ENCODE data around the gene CSF2RB.

CSF2RB gene

GRCh38 chr22:36873614-36874308, 39.7 kb upstream of the CSF2RB start:
- H3K4me1 ChIP-seq (ENCODE audit: control insufficient read depth, insufficient read depth, low read length): no peaks in the 10 kb centered on the region
- H3K9ac ChIP-seq (ENCODE audit: low read depth, low read length): no peak overlapping the region
- no peaks in the 10 kb centered on the region for H3K36me3 ChIP-seq (ENCODE audit: control insufficient read depth, insufficient read depth, low read length)
- H3K27ac ChIP-seq (ENCODE audit: low read depth, low read length): no peak overlapping the region
- H3K27me3 ChIP-seq (ENCODE audit: control insufficient read depth, insufficient read depth, low read length): no peaks in the 10 kb centered on the region
- no peaks in the 10 kb centered on the region for H3K9me3 ChIP-seq (ENCODE audit: control insufficient read depth, insufficient read depth, low read length)
- H3K4me3 ChIP-seq (ENCODE audit: low read depth, low read length): no peak overlapping the region

- no peaks in the 10 kb centered on the region for H3K36me3 ChIP-seq (ENCODE audit: control insufficient read depth, insufficient read depth, low read length)
- no peak overlapping the region for H3K4me3 ChIP-seq (ENCODE audit: low read depth, low read length)
- no peaks in the 10 kb centered on the region for H3K4me1 ChIP-seq (ENCODE audit: control insufficient read depth, insufficient read depth, low read length)
- no peak overlapping the region for H3K9ac ChIP-seq (ENCODE audit: low read depth, low read length)
- no peaks in the 10 kb centered on the region for H3K27me3 ChIP-seq (ENCODE audit: control insufficient read depth, insufficient read depth, low read length)
- H3K9me3 ChIP-seq (ENCODE audit: control insufficient read depth, insufficient read depth, low read length): no peaks in the 10 kb centered on the region
- H3K27ac ChIP-seq (ENCODE audit: low read depth, low read length): no peak overlapping the region
Measured at GRCh38 chr22:36874309-36874696, 39.1 kb upstream of the CSF2RB start.

GRCh38 chr22:36874736-36875135, 38.7 kb upstream of the CSF2RB start:
- Histone ChIP-seq H3K27me3 (ENCODE audit: control insufficient read depth, insufficient read depth, low read length) (no peaks in the 10 kb centered on the region), H3K36me3 (ENCODE audit: control insufficient read depth, insufficient read depth, low read length) (no peaks in the 10 kb centered on the region), H3K9me3 (ENCODE audit: control insufficient read depth, insufficient read depth, low read length) (no peaks in the 10 kb centered on the region), H3K27ac (ENCODE audit: low read depth, low read length) (no peak overlapping the region), H3K9ac (ENCODE audit: low read depth, low read length) (no peak overlapping the region), H3K4me1 (ENCODE audit: control insufficient read depth, insufficient read depth, low read length) (no peaks in the 10 kb centered on the region), H3K4me3 (ENCODE audit: low read depth, low read length) (no peak overlapping the region)

- Histone ChIP-seq H3K27ac (ENCODE audit: low read depth, low read length) (no peak overlapping the region), H3K36me3 (ENCODE audit: control insufficient read depth, insufficient read depth, low read length) (no peaks in the 10 kb centered on the region), H3K9ac (ENCODE audit: low read depth, low read length) (no peak overlapping the region), H3K4me1 (ENCODE audit: control insufficient read depth, insufficient read depth, low read length) (no peaks in the 10 kb centered on the region), H3K4me3 (ENCODE audit: low read depth, low read length) (no peak overlapping the region), H3K27me3 (ENCODE audit: control insufficient read depth, insufficient read depth, low read length) (no peaks in the 10 kb centered on the region), H3K9me3 (ENCODE audit: control insufficient read depth, insufficient read depth, low read length) (no peaks in the 10 kb centered on the region)
Measured at GRCh38 chr22:36875741-36876140, 37.7 kb upstream of the CSF2RB start.

GRCh38 chr22:36879775-36880174, 33.7 kb upstream of the CSF2RB start:
- Histone ChIP-seq H3K4me1 (ENCODE audit: control insufficient read depth, insufficient read depth, low read length) (no peaks in the 10 kb centered on the region), H3K27ac (ENCODE audit: low read depth, low read length) (no peak overlapping the region), H3K9ac (ENCODE audit: low read depth, low read length) (no peak overlapping the region), H3K27me3 (ENCODE audit: control insufficient read depth, insufficient read depth, low read length) (no peaks in the 10 kb centered on the region), H3K4me3 (ENCODE audit: low read depth, low read length) (no peak overlapping the region), H3K36me3 (ENCODE audit: control insufficient read depth, insufficient read depth, low read length) (no peaks in the 10 kb centered on the region), H3K9me3 (ENCODE audit: control insufficient read depth, insufficient read depth, low read length) (no peaks in the 10 kb centered on the region)

- Histone ChIP-seq H3K4me3 (ENCODE audit: low read depth, low read length) (no peak overlapping the region), H3K27ac (ENCODE audit: low read depth, low read length) (no peak overlapping the region), H3K27me3 (ENCODE audit: control insufficient read depth, insufficient read depth, low read length) (no peaks in the 10 kb centered on the region), H3K9ac (ENCODE audit: low read depth, low read length) (no peak overlapping the region), H3K36me3 (ENCODE audit: control insufficient read depth, insufficient read depth, low read length) (no peaks in the 10 kb centered on the region), H3K9me3 (ENCODE audit: control insufficient read depth, insufficient read depth, low read length) (no peaks in the 10 kb centered on the region), H3K4me1 (ENCODE audit: control insufficient read depth, insufficient read depth, low read length) (no peaks in the 10 kb centered on the region)
Measured at GRCh38 chr22:36881504-36882245, 31.8 kb upstream of the CSF2RB start.

- no peaks in the 10 kb centered on the region for H3K27me3 ChIP-seq (ENCODE audit: control insufficient read depth, insufficient read depth, low read length)
- H3K4me3 ChIP-seq (ENCODE audit: low read depth, low read length): no peak overlapping the region
- no peak overlapping the region for H3K9ac ChIP-seq (ENCODE audit: low read depth, low read length)
- H3K4me1 ChIP-seq (ENCODE audit: control insufficient read depth, insufficient read depth, low read length): no peaks in the 10 kb centered on the region
- H3K9me3 ChIP-seq (ENCODE audit: control insufficient read depth, insufficient read depth, low read length): no peaks in the 10 kb centered on the region
- H3K36me3 ChIP-seq (ENCODE audit: control insufficient read depth, insufficient read depth, low read length): no peaks in the 10 kb centered on the region
- no peak overlapping the region for H3K27ac ChIP-seq (ENCODE audit: low read depth, low read length)
Measured at GRCh38 chr22:36884349-36885158, 28.9 kb upstream of the CSF2RB start.

- H3K9me3 ChIP-seq (ENCODE audit: control insufficient read depth, insufficient read depth, low read length): no peaks in the 10 kb centered on the region
- H3K27ac ChIP-seq (ENCODE audit: low read depth, low read length): no peak overlapping the region
- H3K4me1 ChIP-seq (ENCODE audit: control insufficient read depth, insufficient read depth, low read length): no peaks in the 10 kb centered on the region
- H3K9ac ChIP-seq (ENCODE audit: low read depth, low read length): no peak overlapping the region
- H3K27me3 ChIP-seq (ENCODE audit: control insufficient read depth, insufficient read depth, low read length): no peaks in the 10 kb centered on the region
- no peak overlapping the region for H3K4me3 ChIP-seq (ENCODE audit: low read depth, low read length)
- no peaks in the 10 kb centered on the region for H3K36me3 ChIP-seq (ENCODE audit: control insufficient read depth, insufficient read depth, low read length)
Measured at GRCh38 chr22:36885474-36885873, 28.0 kb upstream of the CSF2RB start.

- Histone ChIP-seq H3K27me3 (ENCODE audit: control insufficient read depth, insufficient read depth, low read length) (no peaks in the 10 kb centered on the region), H3K9me3 (ENCODE audit: control insufficient read depth, insufficient read depth, low read length) (no peaks in the 10 kb centered on the region), H3K4me3 (ENCODE audit: low read depth, low read length) (no peak overlapping the region), H3K9ac (ENCODE audit: low read depth, low read length) (no peak overlapping the region), H3K36me3 (ENCODE audit: control insufficient read depth, insufficient read depth, low read length) (no peaks in the 10 kb centered on the region), H3K4me1 (ENCODE audit: control insufficient read depth, insufficient read depth, low read length) (no peaks in the 10 kb centered on the region), H3K27ac (ENCODE audit: low read depth, low read length) (no peak overlapping the region)
Measured at GRCh38 chr22:36886016-36886415, 27.4 kb upstream of the CSF2RB start.

- H3K27ac ChIP-seq (ENCODE audit: low read depth, low read length): no peak overlapping the region
- H3K9ac ChIP-seq (ENCODE audit: low read depth, low read length): no peak overlapping the region
- no peaks in the 10 kb centered on the region for H3K36me3 ChIP-seq (ENCODE audit: control insufficient read depth, insufficient read depth, low read length)
- H3K27me3 ChIP-seq (ENCODE audit: control insufficient read depth, insufficient read depth, low read length): no peaks in the 10 kb centered on the region; the same call in 1 of the 2 replicates
- no peaks in the 10 kb centered on the region for H3K9me3 ChIP-seq (ENCODE audit: control insufficient read depth, insufficient read depth, low read length)
- no peak overlapping the region for H3K4me3 ChIP-seq (ENCODE audit: low read depth, low read length)
- H3K4me1 ChIP-seq (ENCODE audit: control insufficient read depth, insufficient read depth, low read length): no peaks in the 10 kb centered on the region
Measured at GRCh38 chr22:36887162-36887561, 26.3 kb upstream of the CSF2RB start.

- Histone ChIP-seq H3K9ac (ENCODE audit: low read depth, low read length) (no peak overlapping the region), H3K27me3 (ENCODE audit: control insufficient read depth, insufficient read depth, low read length) (peaks cover 4% of the 10 kb centered on the region; the same call in 1 of the 2 replicates), H3K36me3 (ENCODE audit: control insufficient read depth, insufficient read depth, low read length) (no peaks in the 10 kb centered on the region), H3K4me1 (ENCODE audit: control insufficient read depth, insufficient read depth, low read length) (no peaks in the 10 kb centered on the region), H3K4me3 (ENCODE audit: low read depth, low read length) (no peak overlapping the region), H3K27ac (ENCODE audit: low read depth, low read length) (no peak overlapping the region), H3K9me3 (ENCODE audit: control insufficient read depth, insufficient read depth, low read length) (peaks cover 4% of the 10 kb centered on the region; the same call in 1 of the 2 replicates)
Measured at GRCh38 chr22:36891646-36892045, 21.8 kb upstream of the CSF2RB start.

All from HUES48 (cell line).